Right kidney (tissue), 1 donor: ENCODE measurements around the gene TMEM123.
A peak's percentile ranks its signal among the peaks of the same experiment; 100 is the strongest.

Experiments
- DNase-seq: peaks from one replicate; pipeline ENCODE4 v3.0.0-alpha.2; 2016

The TMEM123 gene

DNA sequence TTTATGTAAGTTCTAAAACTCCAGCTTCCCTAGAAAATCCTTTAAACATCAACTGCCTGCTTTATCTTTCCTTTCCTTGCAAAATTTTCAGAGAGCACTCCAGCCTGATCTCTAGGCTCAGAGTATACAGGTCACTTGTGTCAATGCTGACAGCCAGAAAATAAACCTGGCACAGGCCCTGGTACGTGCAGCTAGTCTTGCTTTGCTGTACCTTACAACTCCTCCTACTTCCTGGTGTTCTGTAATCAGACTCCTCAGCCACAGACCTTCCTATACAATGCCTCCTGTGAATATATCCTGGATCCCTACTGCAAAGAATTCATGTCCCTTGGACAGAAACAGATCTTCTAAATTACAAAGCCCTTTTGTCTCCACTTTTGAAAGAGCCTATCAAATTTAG is 24.2 kb upstream of the TMEM123 start:
- DNase-seq, result no peak

GRCh38 chr11:102476069-102476468 is 23.5 kb upstream of the TMEM123 start:
- no peak for DNase-seq

GRCh38 chr11:102473543-102473942 is 21.0 kb upstream of the TMEM123 start:
- no peak for DNase-seq

DNA sequence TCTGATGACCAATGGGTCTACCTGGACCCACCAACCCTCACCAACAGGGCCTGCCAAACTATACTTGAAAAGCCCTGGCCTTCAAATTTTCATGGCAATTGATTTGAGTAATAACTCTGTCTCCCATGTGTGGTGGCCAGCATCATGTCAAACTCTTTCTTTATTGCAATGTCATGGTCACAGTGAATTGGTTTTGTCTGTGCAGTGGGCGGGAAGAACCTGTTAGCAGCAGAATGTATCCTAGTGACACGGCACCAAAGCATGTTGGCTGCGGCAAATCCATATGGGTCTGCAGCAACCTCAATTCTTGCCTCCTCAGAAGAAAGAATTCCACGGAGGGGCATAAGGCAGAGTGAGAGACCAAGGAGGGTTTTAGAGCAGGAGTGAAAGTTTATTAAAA is 19.6 kb upstream of the TMEM123 start:
- DNase-seq, result no peak

DNA sequence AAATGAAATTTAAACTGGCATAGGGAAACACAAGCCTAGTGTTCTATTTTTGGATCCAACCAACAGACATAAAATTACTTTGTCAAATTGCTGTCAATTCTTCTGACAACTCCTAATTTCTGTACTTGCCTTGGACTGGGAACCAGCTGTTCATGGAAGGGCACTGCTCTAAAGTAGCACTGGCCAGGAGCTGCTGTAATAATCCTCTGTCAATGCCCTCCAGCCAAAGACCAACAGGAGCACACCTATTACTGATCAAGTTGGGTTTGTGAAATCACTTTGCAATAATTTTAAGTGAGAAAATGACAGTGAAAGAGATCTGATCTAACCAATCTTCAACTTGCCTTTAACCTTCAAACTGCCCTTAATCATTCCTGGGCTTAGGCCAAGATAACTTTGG is 18.9 kb upstream of the TMEM123 start:
- DNase-seq, result no peak

GRCh38 chr11:102470251-102470650 is 17.7 kb upstream of the TMEM123 start:
- DNase-seq, result no peak

DNA sequence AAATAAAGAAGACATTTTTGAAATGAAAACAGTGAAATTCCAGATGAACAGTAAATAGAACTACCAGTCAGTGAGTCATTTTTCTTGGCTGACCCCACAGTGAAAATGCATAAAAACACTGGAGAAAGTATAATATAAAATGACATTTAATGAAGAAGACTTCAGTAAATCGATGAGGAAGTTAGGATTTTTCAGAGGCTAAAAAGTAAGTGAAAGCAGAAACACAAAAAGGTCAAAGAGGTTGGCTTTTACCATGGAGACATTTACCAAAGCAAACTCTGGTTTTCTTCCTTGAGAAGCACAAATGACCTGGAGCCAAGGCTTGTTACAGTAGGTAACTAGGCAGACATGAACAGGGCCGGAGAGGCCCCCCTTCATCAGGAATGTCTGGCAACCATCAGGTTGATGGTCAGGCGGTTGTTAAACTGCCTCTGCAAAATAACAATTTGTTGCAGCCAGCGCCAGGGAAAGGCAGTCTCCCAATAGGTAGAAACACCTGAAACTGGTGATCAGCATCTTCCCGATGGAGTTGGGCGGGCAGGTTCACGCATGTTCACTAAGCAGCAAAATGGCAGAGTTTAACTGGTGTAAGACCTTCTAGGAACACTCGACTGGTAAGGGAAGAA is 16.7 kb upstream of the TMEM123 start:
- DNase-seq, result no peak

- DNase-seq, result no peak
Observed at GRCh38 chr11:102468616-102469195, 16.1 kb upstream of the TMEM123 start.

DNA sequence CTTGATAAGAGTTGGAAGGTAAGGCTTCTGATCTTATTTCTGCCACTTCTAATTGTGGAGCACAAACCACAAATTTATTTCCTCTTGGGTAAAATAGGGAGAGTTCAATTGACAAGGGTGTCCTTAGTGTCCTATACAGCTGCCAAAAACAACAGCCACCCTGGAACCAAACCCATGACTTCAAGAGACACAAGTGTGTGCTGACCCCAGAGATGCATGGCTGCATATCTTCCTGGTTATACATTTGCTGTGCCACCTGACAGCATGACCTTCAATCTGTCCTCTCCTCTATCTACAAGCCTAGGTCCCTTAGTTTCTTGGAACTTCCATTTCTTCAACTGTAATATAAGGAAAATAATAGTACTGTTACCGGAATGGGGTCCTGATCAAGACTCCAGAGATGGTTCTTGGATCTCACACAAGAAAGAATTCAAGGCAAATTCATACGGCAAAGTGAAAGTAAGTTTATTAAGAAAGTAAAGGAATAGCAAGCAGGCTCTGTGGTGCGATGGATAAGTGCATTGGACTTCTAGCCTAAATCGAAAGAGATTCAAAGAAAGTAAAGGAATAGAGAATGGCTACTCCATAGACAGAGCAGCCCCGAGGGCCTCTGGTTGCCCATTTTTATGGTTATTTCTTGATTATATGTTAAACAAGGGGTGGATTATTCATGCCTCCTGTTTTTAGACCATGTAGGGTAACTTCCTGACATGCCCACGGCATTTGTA is 15.5 kb upstream of the TMEM123 start:
- DNase-seq, result no peak

GRCh38 chr11:102467080-102467708 is 14.6 kb upstream of the TMEM123 start:
- DNase-seq, result no peak

GRCh38 chr11:102465696-102466095 is 13.1 kb upstream of the TMEM123 start:
- DNase-seq, result no peak

GRCh38 chr11:102464859-102465500 is 12.4 kb upstream of the TMEM123 start:
- no peak for DNase-seq

GRCh38 chr11:102464037-102464436 is 11.5 kb upstream of the TMEM123 start:
- DNase-seq, result no peak

- no peak for DNase-seq
Observed at GRCh38 chr11:102462610-102463009, 10.0 kb upstream of the TMEM123 start.

DNA sequence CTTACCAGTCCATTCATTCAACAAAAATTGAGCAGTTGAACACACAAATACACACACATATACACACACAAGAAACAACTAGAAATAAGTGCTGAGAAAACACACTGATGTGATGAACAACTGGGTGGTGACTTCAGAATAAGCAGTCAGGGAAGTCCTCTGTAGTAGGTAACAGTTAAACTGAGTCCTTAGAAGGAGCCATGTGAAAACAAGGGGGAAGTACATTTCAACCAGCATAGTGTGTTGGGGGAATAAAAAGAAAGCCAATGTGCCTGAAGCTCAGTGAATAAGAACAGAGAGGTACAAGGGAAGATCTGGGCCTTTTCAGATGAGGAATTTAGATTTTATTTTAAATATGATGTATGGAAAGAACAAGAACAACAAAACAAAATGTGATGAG is 6.8 kb upstream of the TMEM123 start:
- no peak for DNase-seq

DNA sequence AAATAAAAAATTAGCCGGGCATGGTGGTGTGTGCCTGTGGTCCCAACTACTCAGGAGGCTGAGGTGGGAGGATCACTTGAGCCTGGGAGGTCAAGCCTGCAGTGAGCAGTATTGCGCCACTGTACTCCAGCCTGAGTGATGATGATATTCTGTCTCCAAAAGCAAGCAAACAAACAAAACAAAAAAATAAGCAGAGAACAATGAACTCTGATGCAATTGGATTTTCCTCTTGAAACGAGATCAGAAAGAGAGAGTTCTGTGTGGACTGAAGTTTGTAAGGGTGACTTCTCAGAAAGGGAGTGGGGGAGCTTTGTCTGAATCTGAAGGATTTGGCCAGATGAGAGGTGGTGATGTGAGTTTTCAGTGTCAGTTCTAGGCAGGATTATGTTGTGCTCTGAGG is 6.0 kb upstream of the TMEM123 start:
- no peak for DNase-seq

DNA sequence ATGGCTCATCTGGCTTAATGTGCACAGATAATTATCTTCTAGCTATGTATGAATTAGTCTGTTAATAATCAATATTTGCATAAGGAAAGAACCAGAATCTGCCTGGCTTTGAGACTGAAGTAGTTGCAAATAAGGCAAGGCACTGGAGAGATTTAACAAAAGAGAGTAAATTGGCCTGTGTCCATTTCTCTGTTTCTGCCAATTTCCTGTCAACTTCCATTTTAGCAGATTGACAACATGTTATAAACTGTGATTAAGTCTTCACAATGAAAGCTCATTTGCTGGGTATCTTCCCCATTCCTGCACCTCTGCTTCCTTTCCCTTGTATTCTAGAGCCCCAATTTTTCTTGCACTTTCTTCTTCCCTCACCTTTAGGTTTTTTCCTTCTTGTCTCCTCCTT is 5.3 kb upstream of the TMEM123 start:
- DNase-seq, result no peak

DNA sequence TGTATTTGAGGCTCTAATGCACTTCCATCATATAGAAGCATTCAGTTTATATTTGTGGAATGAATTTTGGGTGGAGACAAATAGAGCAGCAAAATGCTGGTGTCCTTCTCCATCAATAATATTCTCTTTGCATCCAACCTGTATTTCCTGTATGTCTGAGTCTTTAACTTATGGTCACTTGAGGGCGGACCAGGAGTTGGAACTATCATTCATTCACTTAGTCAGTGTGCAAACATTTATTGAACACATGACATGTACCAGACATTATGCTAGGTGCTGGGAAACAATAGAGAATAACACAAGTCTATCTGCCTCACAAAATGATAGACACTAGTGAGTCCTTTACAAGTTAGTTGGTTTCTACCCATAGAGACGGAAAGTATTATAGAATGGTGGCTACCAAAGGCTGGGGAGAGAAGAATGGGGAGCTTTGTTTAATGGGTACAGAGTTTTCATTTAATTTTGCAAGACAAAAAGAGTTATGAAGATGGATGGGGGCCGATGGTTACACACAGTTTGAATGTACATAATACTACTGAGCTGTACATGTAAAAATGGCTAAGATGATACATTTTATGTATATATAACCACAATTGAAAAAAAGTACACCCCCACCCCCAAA is 4.6 kb upstream of the TMEM123 start:
- no peak for DNase-seq

DNA sequence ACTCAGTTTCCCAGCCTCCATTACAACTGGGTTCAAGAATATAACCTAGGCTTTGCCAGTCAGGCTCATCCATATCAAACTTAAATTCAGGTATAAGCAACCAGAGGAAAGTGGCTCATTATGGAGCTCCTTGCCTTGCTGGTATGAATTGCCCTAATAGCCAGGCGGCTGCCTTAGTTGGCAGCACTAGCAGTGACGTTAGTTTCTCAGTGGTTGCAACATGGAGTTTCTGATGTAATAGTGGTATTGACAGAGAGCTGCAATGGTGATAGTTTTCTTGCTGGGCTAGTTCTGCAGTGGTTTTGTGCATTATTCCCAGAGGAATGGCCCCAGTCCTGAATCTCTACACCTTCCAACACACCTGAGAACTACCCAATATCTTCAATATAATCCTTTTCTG is 3.8 kb upstream of the TMEM123 start:
- no peak for DNase-seq

GRCh38 chr11:102453921-102454320 is 1.4 kb upstream of the TMEM123 start:
- DNase-seq, result no peak

DNA sequence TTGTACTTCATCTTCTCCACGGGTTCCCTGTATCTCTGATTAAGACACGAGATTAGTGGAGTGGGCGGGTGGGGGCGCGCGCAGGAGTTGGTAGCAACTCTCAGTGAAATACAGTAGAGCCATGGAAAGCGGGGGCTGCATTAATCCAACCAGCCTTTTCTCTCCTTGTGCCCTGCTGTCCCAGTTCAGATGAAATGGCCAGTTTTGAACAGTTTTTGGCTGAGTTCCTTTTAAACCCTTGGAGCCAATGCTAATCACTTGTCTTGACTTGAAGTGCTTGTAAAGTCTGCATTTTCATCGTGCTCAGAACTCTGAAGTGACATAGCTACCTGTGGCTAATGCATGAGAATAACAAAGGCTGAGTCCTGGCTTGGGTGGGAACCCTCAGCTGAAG is 734 bp upstream of the TMEM123 start:
- DNase-seq, result no peak

- DNase-seq, result peak; percentile 86
Observed at GRCh38 chr11:102451681-102452460, 694 bp downstream of the TMEM123 start.
